GM12874 (cell line): Measurements from ENCODE around the gene EIF6.

Experiments used
- TF ChIP-seq, protein P1 (sequence below): IDR thresholded peaks from 2 replicates; pipeline ENCODE4 v1.5.1; 2011; ENCODE audit warnings: low read depth, mild to moderate bottlenecking, control low read depth, low read length, moderate library complexity; ENCODE audit not compliant: insufficient read depth

Gene EIF6

DNA sequence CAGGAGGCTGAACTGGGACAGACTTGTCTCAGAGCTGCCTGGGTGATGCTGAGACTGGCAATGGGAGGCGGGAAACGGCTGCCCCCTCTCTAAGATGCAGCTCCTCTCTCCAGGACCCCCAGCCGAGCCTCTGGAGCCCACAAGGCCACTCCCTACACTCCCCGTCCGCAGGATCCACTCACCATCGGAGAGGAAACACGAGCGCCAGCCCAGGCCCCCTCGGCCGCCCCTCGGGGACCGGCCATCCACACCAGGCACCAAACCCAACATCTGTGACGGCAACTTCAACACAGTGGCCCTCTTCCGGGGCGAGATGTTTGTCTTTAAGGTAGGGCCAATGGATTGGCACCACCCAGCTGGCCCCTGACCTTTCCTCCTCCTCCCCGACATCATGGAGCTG lies 17.5 kb downstream of the EIF6 start:
- TF ChIP-seq, protein P1, sequence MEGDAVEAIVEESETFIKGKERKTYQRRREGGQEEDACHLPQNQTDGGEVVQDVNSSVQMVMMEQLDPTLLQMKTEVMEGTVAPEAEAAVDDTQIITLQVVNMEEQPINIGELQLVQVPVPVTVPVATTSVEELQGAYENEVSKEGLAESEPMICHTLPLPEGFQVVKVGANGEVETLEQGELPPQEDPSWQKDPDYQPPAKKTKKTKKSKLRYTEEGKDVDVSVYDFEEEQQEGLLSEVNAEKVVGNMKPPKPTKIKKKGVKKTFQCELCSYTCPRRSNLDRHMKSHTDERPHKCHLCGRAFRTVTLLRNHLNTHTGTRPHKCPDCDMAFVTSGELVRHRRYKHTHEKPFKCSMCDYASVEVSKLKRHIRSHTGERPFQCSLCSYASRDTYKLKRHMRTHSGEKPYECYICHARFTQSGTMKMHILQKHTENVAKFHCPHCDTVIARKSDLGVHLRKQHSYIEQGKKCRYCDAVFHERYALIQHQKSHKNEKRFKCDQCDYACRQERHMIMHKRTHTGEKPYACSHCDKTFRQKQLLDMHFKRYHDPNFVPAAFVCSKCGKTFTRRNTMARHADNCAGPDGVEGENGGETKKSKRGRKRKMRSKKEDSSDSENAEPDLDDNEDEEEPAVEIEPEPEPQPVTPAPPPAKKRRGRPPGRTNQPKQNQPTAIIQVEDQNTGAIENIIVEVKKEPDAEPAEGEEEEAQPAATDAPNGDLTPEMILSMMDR = no peak

DNA sequence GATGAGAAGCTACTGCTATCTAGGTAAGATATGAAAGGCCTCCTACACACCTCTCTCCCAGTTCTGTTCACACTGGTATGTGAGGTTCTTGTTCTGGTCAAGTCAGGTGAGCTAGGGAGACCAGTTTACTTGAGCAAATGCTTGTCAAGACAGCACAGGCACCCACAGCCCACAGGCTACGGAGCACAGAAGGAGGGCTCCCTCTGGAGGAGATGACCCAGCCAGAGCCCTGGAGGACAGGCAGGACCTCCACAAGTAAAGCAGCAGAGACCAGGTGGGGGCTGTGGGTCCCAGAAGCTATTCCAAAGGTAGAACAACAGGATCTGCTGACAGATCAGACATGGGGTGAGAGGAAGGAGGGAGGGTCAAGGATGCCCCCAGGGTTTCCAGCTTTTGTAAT lies 19.8 kb downstream of the EIF6 start:
- TF ChIP-seq, protein P1 = no peak

DNA sequence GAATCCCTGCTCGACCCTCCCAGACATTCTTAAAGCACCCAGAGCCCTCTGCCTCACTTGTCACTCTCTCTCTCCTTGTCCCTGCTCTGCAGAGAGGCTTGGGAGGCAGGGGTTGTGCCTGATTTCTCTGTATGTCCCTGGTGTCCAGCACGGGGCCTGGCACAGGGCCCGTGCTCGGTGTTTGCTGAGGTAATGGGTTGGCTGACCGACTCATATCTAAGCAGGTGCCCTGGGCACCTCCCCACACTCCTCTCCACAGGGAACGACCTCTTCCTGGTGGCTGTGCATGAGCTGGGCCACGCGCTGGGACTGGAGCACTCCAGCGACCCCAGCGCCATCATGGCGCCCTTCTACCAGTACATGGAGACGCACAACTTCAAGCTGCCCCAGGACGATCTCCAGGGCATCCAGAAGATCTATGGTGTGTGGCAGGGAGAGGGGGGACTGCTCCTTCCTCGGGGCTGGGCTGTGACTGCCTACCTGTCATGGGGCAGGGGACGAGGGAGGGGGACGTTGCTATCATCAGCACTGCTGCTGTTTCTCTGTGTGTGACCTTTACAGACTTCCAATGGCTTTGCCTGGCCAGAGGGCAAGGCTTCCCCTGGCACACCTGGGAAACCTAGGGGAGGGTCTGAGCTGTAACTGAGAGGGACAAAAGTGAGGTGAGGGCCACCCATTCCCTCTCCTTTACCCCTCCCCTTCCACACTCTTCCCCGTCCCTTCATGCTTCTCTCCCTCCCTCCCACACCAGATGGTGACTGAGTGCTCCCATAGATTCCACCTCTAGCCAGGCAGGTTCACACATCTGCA lies 20.8 kb downstream of the EIF6 start:
- TF ChIP-seq, protein P1 = no peak

DNA sequence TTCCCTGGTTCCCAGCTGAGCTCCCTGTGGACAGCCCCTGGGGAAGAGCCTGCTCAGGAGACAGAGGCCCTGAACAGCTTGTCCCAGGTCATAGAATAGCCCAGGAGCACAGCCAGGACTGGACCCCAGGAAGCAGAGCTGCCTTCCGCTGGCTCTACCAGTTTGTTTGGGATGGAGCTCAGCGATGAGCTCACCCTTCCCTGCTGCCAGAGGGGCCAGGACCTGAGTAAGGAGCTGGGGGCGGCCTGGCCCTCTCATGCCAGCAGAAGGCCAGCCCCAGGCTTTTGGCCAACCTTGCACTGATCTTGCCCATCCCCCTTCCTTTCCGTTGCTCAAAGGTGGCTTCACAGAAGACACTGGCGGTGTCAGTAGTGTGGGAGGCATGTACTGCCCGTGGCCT lies 24.1 kb downstream of the EIF6 start:
- TF ChIP-seq, protein P1 = no peak

GRCh38 chr20:35257175-35257909 lies 27.2 kb downstream of the EIF6 start:
- TF ChIP-seq, protein P1 = no peak

GRCh38 chr20:35254448-35254999 lies 30.0 kb downstream of the EIF6 start:
- TF ChIP-seq, protein P1 = no peak

DNA sequence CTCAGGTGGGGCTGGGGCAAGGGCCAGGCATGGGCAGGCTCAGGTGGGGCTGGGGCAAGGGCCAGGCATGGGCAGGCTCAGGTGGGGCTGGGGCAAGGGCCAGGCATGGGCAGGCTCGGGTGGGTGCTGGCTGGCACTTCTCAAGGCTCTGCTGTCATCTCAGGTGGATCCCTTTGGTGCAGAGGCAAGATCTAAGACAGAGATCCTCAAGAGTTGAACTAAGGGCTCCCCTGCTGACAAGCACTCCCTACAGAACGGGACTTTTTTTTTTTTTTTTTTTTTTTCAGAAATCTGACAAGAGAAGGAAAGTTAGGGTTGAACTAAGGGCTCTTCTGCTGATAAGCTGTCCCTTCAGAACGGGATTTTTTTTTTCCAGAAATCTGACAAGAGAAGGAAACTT lies 31.6 kb downstream of the EIF6 start:
- TF ChIP-seq, protein P1 = no peak
